ENCODE results near the gene NRP1.

NRP1 gene

DNA sequence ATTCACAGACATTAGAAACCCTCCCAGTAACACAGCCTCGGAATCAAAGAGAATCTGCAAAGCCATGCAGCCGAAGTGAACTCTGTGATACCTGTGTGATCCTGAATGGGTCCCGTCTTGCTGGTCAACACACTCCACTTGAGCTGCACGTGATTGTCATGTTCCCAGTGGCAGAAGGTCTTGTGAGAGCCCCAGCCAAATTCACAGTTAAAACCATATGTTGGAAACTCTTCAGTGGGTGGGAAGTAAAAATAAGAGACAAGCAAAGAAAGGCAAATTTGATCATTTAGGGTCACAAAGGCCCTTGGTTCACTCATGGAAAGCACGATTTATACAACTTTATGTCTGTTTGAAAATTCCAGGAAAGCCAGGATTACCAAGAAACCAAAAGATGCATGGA is 142.3 kb downstream of the NRP1 start:
- Histone ChIP-seq H3K4me1 (ENCODE audit: control insufficient read depth, insufficient read depth, low read length) (peaks cover 22% of the 10 kb centered on the region), H3K9ac (ENCODE audit: low read length) (no peak overlapping the region), H3K9me3 (ENCODE audit: control insufficient read depth, low read length) (no peaks in the 10 kb centered on the region), H3K36me3 (ENCODE audit: control insufficient read depth, insufficient read depth, low read length) (no peaks in the 10 kb centered on the region), H3K27me3 (ENCODE audit: control insufficient read depth, insufficient read depth, low read length) (no peaks in the 10 kb centered on the region), H3K4me3 (ENCODE audit: low read length) (no peak overlapping the region)

GRCh38 chr10:33190406-33190805 is 144.1 kb downstream of the NRP1 start:
- Histone ChIP-seq H3K4me1 (ENCODE audit: control insufficient read depth, insufficient read depth, low read length) (peaks cover 10% of the 10 kb centered on the region), H3K4me3 (ENCODE audit: low read length) (no peak overlapping the region), H3K27me3 (ENCODE audit: control insufficient read depth, insufficient read depth, low read length) (no peaks in the 10 kb centered on the region), H3K9me3 (ENCODE audit: control insufficient read depth, low read length) (no peaks in the 10 kb centered on the region), H3K9ac (ENCODE audit: low read length) (no peak overlapping the region), H3K36me3 (ENCODE audit: control insufficient read depth, insufficient read depth, low read length) (no peaks in the 10 kb centered on the region)

DNA sequence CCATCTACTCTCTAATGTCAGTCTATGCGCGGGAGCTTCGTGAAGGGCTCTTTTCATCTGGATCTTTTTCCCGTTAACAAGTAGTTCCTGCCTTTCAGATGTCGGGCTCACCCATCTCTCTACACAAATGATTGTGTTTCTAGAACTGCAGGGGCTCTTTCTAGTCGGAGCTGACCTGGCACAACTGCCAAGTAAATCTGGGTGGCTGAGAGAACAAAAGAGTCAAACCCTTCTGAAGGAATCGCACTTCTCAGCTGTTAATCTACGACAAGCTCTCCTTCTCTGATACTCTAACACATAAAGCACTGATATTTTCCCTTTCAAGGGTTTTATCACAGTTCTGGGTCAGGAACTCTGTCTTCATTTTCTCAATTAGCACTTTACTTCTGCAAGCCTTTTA is 144.7 kb downstream of the NRP1 start:
- H3K27me3 ChIP-seq (ENCODE audit: control insufficient read depth, insufficient read depth, low read length): no peaks in the 10 kb centered on the region
- H3K4me1 ChIP-seq (ENCODE audit: control insufficient read depth, insufficient read depth, low read length): peaks cover 10% of the 10 kb centered on the region
- H3K9ac ChIP-seq (ENCODE audit: low read length): no peak overlapping the region
- H3K9me3 ChIP-seq (ENCODE audit: control insufficient read depth, low read length): no peaks in the 10 kb centered on the region
- H3K36me3 ChIP-seq (ENCODE audit: control insufficient read depth, insufficient read depth, low read length): no peaks in the 10 kb centered on the region
- H3K4me3 ChIP-seq (ENCODE audit: low read length): no peak overlapping the region

GRCh38 chr10:33189363-33189762 is 145.1 kb downstream of the NRP1 start:
- no peaks in the 10 kb centered on the region for H3K36me3 ChIP-seq (ENCODE audit: control insufficient read depth, insufficient read depth, low read length)
- no peaks in the 10 kb centered on the region for H3K9me3 ChIP-seq (ENCODE audit: control insufficient read depth, low read length)
- no peaks in the 10 kb centered on the region for H3K27me3 ChIP-seq (ENCODE audit: control insufficient read depth, insufficient read depth, low read length)
- H3K4me1 ChIP-seq (ENCODE audit: control insufficient read depth, insufficient read depth, low read length): peaks cover 10% of the 10 kb centered on the region
- H3K9ac ChIP-seq (ENCODE audit: low read length): no peak overlapping the region
- no peak overlapping the region for H3K4me3 ChIP-seq (ENCODE audit: low read length)

DNA sequence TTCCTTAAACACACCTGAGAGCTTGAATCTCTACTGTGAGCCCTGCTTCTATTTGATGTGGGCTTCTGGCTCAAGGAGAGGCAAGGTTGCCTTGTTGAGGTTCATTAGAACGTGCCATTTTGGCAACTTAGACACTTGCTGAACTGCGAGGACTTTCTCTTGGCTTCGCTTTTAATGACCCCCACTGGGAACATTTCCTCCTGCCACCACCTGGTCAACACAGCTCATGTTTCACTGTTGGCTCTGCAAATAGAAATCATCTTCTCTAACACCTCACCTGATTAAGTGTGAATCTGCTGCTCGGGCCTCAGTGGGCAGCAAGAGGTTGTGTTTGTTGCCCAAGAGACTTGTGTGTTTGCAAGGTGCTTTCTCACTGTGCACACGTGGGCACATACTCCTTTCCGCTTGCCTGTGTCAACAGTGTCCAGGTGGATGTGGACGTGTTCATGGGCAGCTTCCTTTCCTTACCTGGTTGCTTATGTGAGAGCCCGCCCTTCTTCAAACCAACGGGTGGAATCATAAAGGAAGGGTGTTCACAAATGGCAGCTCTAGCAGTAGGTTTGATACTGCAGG is 147.0 kb downstream of the NRP1 start:
- Histone ChIP-seq H3K36me3 (ENCODE audit: control insufficient read depth, insufficient read depth, low read length) (no peaks in the 10 kb centered on the region), H3K9me3 (ENCODE audit: control insufficient read depth, low read length) (no peaks in the 10 kb centered on the region), H3K4me3 (ENCODE audit: low read length) (no peak overlapping the region), H3K9ac (ENCODE audit: low read length) (no peak overlapping the region), H3K27me3 (ENCODE audit: control insufficient read depth, insufficient read depth, low read length) (no peaks in the 10 kb centered on the region), H3K4me1 (ENCODE audit: control insufficient read depth, insufficient read depth, low read length) (no peaks in the 10 kb centered on the region)

DNA sequence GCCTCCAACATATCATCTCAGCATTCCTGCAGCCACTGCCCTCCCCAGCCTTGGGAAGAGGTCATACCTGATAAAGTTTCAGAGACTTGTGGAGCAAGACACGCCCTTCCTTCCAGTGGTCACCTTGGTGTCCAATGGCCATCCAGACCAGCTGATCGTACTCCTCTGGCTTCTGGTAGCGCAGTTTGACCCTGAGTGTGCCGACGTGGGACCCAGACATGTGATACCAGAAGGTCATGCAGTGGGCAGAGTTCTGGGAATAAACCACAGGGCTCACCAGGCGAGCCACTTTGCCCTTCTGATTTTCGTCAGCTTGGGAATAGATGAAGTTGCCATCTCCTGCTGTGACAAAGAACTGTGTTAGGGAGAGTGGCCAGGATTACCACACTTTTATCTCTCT is 148.3 kb downstream of the NRP1 start:
- H3K36me3 ChIP-seq (ENCODE audit: control insufficient read depth, insufficient read depth, low read length): no peaks in the 10 kb centered on the region
- H3K4me3 ChIP-seq (ENCODE audit: low read length): no peak overlapping the region

DNA sequence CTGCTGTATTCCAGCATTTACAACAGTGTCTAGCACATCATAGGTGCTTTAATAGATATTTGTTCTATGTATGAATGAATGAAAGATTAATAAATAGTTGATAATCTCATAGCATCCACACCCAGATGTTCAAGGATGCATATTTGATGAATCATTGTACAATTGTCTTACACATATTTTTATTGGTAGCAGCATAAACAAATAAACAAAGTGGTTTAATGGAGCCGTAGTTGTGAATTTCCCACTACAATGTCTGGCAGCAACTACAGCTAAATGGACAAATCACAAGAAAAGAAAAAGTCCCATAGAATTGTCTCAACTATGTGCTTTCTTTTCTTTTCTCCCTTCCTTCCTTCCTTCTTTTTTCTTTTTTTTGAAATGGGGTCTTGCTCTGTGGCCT is 150.8 kb downstream of the NRP1 start:
- Histone ChIP-seq H3K4me1 (ENCODE audit: control insufficient read depth, insufficient read depth, low read length) (no peaks in the 10 kb centered on the region), H3K9me3 (ENCODE audit: control insufficient read depth, low read length) (no peaks in the 10 kb centered on the region), H3K27me3 (ENCODE audit: control insufficient read depth, insufficient read depth, low read length) (no peaks in the 10 kb centered on the region), H3K4me3 (ENCODE audit: low read length) (no peak overlapping the region), H3K36me3 (ENCODE audit: control insufficient read depth, insufficient read depth, low read length) (no peaks in the 10 kb centered on the region), H3K9ac (ENCODE audit: low read length) (no peak overlapping the region)

More for the DNA sequence above, 148.3 kb downstream of the NRP1 start:
- Histone ChIP-seq H3K9me3 (ENCODE audit: control insufficient read depth, low read length) (no peaks in the 10 kb centered on the region), H3K27me3 (ENCODE audit: control insufficient read depth, insufficient read depth, low read length) (no peaks in the 10 kb centered on the region), H3K9ac (ENCODE audit: low read length) (no peak overlapping the region), H3K4me1 (ENCODE audit: control insufficient read depth, insufficient read depth, low read length) (no peaks in the 10 kb centered on the region)

- H3K36me3 ChIP-seq (ENCODE audit: control insufficient read depth, insufficient read depth, low read length): no peaks in the 10 kb centered on the region
- H3K4me1 ChIP-seq (ENCODE audit: control insufficient read depth, insufficient read depth, low read length): no peaks in the 10 kb centered on the region
- no peaks in the 10 kb centered on the region for H3K27me3 ChIP-seq (ENCODE audit: control insufficient read depth, insufficient read depth, low read length)
- H3K9ac ChIP-seq (ENCODE audit: low read length): no peak overlapping the region
- no peaks in the 10 kb centered on the region for H3K9me3 ChIP-seq (ENCODE audit: control insufficient read depth, low read length)
- no peak overlapping the region for H3K4me3 ChIP-seq (ENCODE audit: low read length)
Observed at GRCh38 chr10:33180921-33181320, 153.5 kb downstream of the NRP1 start.

GRCh38 chr10:33180390-33180789 is 154.1 kb downstream of the NRP1 start:
- Histone ChIP-seq H3K9ac (ENCODE audit: low read length) (no peak overlapping the region), H3K4me1 (ENCODE audit: control insufficient read depth, insufficient read depth, low read length) (no peaks in the 10 kb centered on the region)

GRCh38 chr10:33179067-33179466 is 155.4 kb downstream of the NRP1 start:
- H3K9me3 ChIP-seq (ENCODE audit: control insufficient read depth, low read length): no peaks in the 10 kb centered on the region
- no peaks in the 10 kb centered on the region for H3K4me1 ChIP-seq (ENCODE audit: control insufficient read depth, insufficient read depth, low read length)
- H3K27me3 ChIP-seq (ENCODE audit: control insufficient read depth, insufficient read depth, low read length): no peaks in the 10 kb centered on the region
- H3K36me3 ChIP-seq (ENCODE audit: control insufficient read depth, insufficient read depth, low read length): no peaks in the 10 kb centered on the region
- no peak overlapping the region for H3K4me3 ChIP-seq (ENCODE audit: low read length)
- no peak overlapping the region for H3K9ac ChIP-seq (ENCODE audit: low read length)

More at GRCh38 chr10:33180390-33180789, 154.1 kb downstream of the NRP1 start:
- no peaks in the 10 kb centered on the region for H3K36me3 ChIP-seq (ENCODE audit: control insufficient read depth, insufficient read depth, low read length)
- H3K27me3 ChIP-seq (ENCODE audit: control insufficient read depth, insufficient read depth, low read length): no peaks in the 10 kb centered on the region
- no peaks in the 10 kb centered on the region for H3K9me3 ChIP-seq (ENCODE audit: control insufficient read depth, low read length)
- no peak overlapping the region for H3K4me3 ChIP-seq (ENCODE audit: low read length)

DNA sequence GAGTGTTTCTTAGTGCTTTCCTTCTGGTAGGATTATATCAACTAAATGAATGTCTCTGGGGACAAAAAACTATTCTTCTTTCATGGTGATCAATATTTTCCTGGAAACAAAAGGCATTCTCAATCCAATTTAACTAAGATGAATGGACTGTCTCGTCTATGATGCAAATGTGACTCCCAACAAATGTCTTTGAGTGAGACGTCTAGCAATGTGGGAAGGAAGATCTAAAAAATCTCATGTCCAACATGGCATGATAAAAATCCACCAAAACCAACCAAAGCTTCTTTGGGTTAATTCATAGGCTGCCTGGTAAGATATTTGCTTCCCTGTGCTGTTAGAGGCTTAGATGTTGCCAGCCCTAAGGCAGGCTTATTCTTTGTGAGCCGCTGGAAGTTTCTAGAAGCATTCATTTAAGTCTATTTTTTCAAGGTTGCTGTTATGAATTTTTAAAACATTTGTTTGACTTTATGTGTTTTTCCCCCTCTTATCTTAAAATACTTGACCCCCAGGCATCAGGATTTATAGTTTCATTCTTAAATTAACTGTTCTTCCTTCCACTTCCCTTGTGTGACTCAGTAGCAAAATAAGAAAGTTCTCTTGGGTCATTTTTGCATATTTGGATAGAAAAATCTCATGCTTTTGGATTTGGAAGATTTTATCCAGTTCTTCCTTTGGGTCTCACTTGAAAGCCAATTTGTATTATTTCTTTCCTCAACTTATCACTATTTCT is 156.3 kb downstream of the NRP1 start:
- Histone ChIP-seq H3K4me3 (ENCODE audit: low read length) (no peak overlapping the region), H3K4me1 (ENCODE audit: control insufficient read depth, insufficient read depth, low read length) (no peaks in the 10 kb centered on the region), H3K36me3 (ENCODE audit: control insufficient read depth, insufficient read depth, low read length) (no peaks in the 10 kb centered on the region), H3K9me3 (ENCODE audit: control insufficient read depth, low read length) (no peaks in the 10 kb centered on the region), H3K27me3 (ENCODE audit: control insufficient read depth, insufficient read depth, low read length) (no peaks in the 10 kb centered on the region), H3K9ac (ENCODE audit: low read length) (no peak overlapping the region)

DNA sequence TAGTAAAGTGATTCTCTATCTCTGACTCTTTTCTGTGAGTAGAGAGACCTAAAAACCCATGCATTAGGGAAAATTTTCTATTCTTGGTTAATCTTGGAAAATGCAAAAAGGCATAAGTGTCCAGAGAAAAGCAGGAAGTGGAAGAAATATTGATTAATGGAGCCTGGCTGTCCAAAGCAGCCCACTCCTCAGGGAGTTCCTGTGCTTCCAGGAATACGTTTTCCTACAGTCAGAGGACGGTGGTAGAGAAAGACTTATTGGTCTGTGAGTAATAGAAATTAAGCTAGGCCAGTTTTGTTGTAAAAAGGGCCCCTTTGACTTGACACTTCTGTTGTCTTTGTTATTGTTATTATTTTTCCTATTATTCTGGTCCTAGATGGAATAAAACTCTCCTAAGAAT is 157.8 kb downstream of the NRP1 start:
- H3K4me3 ChIP-seq (ENCODE audit: low read length): no peak overlapping the region
- H3K9me3 ChIP-seq (ENCODE audit: control insufficient read depth, low read length): no peaks in the 10 kb centered on the region
- no peaks in the 10 kb centered on the region for H3K36me3 ChIP-seq (ENCODE audit: control insufficient read depth, insufficient read depth, low read length)
- no peak overlapping the region for H3K9ac ChIP-seq (ENCODE audit: low read length)
- H3K27me3 ChIP-seq (ENCODE audit: control insufficient read depth, insufficient read depth, low read length): no peaks in the 10 kb centered on the region
- H3K4me1 ChIP-seq (ENCODE audit: control insufficient read depth, insufficient read depth, low read length): no peaks in the 10 kb centered on the region

Measured in mucosa of stomach (tissue), 1 donor.